Thoracic aorta (tissue), 2 donors: ENCODE data around the gene MMP24OS. TPM values are rescaled to one million over a fixed set of nuclear protein-coding genes. Genes with fewer than 3 reads are reported as not detected.

Experiments used
- ATAC-seq: fragments of 150-250 bp; one replicate; pipeline ENCODE4 v1.8.0; 2017; ENCODE audit warnings: low read depth; ENCODE audit not compliant: insufficient number of reproducible peaks, low FRiP score
- DNase-seq: peaks from one replicate; pipeline ENCODE4 v3.0.0-alpha.2; 2020; ENCODE audit warnings: low spot score
- H3K27ac ChIP-seq, 2 donors: fragments of 200-600 bp; sonication (generic); 1 replicate in 1 of 2; 2 replicates in 1 of 2; pipeline ENCODE4 v1.5.1; 2016; ENCODE audit warnings: mild to moderate bottlenecking in 2 of 2, moderate library complexity in 2 of 2
- H3K27me3 ChIP-seq: fragments of 200-600 bp; sonication (generic); replicated peaks from 2 replicates; pipeline ENCODE4 v1.6.0; 2016; ENCODE audit warnings: mild to moderate bottlenecking; ENCODE audit not compliant: insufficient read depth
- H3K36me3 ChIP-seq: fragments of 200-600 bp; sonication (generic); one replicate; pipeline ENCODE4 v1.5.1; 2016
- H3K4me1 ChIP-seq, 2 donors: fragments of 200-600 bp; sonication (generic); 1 replicate in 1 of 2; 2 replicates in 1 of 2; pipeline versions ENCODE4 v1.5.1 to v1.6.0; 2016; ENCODE audit warnings: low read depth in 2 of 2, mild to moderate bottlenecking in 1 of 2; ENCODE audit not compliant: control insufficient read depth in 1 of 2
- H3K4me3 ChIP-seq: fragments of 200-600 bp; sonication (generic); 2 replicates; pipeline ENCODE4 v1.5.1; 2016; ENCODE audit warnings: mild to moderate bottlenecking
- H3K9me3 ChIP-seq: fragments of 200-600 bp; sonication (generic); 2 replicates; pipeline ENCODE4 v1.5.1; 2016
- total RNA-seq, 2 donors: library from RNA; depleted of rRNA; stranded (reverse); fragments of >200 nt; gene quantifications; one replicate each; pipeline versions ENCODE4 v1.1.0 to v1.2.3, GENCODE V29; 2016
- TF ChIP-seq, protein P1 (sequence below): fragments of 200-600 bp; sonication (generic); IDR thresholded peaks from one replicate; pipeline ENCODE4 v1.5.1; 2019; ENCODE audit warnings: antibody characterized with exemption

Gene MMP24OS
- total RNA-seq, 2 donors from 2014 or later: 38.1 to 38.3 TPM

DNA sequence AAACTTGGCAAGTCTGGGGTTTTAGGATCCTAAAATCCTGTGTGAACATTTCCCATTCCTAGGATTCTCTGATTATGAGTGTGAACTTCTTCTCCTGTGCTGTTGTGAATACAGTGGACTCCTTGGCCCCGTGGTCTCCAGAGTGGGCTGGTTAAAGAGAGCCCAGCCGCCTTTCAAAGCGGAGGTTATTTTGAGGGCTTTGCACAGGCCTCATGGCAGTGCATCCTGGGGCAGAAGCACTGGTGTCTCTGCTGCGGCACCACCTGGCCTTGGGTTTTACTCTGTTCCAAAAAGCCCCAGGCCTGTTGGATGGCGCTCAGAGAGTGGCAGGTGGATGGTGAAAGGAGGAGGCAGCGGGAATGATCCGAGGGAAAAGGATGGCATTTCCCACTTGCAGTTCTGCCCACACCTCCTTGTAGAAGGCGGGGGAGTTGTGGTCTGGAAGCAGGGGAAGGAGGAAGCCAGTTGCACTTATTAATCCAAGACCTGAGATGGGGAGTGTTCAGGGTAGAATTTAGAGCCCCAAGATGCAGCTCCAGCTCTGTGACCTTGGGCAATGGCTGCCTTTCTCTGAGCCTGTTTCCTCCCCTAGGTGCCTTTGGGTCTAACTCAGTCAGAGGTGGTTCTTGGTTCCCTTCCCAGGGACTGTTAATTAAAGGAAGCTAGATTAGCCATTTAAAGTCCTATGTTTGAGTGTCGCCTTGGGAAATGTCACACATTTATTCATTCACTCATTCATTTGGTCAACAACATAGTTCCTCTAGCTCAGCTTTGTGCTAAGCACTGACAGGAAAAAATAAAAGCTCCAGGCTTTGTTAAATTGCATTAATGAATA lies 29.1 kb downstream of the MMP24OS start:
- TF ChIP-seq, protein P1, sequence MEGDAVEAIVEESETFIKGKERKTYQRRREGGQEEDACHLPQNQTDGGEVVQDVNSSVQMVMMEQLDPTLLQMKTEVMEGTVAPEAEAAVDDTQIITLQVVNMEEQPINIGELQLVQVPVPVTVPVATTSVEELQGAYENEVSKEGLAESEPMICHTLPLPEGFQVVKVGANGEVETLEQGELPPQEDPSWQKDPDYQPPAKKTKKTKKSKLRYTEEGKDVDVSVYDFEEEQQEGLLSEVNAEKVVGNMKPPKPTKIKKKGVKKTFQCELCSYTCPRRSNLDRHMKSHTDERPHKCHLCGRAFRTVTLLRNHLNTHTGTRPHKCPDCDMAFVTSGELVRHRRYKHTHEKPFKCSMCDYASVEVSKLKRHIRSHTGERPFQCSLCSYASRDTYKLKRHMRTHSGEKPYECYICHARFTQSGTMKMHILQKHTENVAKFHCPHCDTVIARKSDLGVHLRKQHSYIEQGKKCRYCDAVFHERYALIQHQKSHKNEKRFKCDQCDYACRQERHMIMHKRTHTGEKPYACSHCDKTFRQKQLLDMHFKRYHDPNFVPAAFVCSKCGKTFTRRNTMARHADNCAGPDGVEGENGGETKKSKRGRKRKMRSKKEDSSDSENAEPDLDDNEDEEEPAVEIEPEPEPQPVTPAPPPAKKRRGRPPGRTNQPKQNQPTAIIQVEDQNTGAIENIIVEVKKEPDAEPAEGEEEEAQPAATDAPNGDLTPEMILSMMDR: no peak
- no peak for ATAC-seq
- no peaks in the 10 kb centered on the region for H3K9me3 ChIP-seq
- no peak overlapping the region for H3K4me3 ChIP-seq
- H3K27me3 ChIP-seq: no peaks in the 10 kb centered on the region
- no peaks in the 10 kb centered on the region for H3K36me3 ChIP-seq
- H3K4me1 ChIP-seq: no peaks in the 10 kb centered on the region
- H3K27ac ChIP-seq: no peak overlapping the region
- no peak for DNase-seq

DNA sequence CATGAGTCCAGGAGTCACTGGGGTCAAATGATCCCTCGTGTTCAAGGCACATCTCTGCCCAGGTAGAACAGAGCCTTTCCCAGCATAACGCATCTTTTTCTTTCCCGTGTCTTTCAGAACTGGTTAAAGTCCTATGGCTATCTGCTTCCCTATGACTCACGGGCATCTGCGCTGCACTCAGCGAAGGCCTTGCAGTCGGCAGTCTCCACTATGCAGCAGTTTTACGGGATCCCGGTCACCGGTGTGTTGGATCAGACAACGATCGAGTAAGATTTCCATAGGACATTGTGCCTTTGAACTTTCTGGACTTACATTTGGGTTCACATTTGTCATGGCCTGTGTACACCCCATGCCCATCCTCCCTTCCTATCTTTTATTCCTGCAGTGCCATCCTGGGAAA lies 31.2 kb downstream of the MMP24OS start:
- Histone ChIP-seq H3K36me3 (no peaks in the 10 kb centered on the region), H3K4me3 (no peak overlapping the region), H3K9me3 (no peaks in the 10 kb centered on the region), H3K27me3 (no peaks in the 10 kb centered on the region), H3K4me1 (no peaks in the 10 kb centered on the region), H3K27ac (no peak overlapping the region)
- TF ChIP-seq, protein P1: no peak
- no peak for DNase-seq
- ATAC-seq: no peak

DNA sequence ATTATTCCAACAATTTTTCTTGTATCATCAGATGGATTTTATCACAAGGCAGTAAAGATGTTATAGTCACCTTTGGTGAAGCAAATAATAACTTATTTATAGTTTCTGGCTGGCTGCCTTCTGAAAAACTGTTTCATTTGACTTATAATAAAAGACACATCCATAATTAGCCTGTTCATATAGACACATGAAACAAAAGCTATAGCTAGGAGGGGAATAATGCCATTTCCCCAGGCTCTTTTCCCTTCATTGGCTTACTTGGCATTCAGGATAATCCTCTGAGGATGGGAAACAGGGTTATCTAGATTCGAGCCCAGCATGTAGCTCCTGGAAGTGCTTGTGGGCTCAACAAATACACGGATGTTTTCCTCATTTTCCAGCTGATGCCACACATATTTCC lies 33.9 kb downstream of the MMP24OS start:
- DNase-seq: no peak
- Histone ChIP-seq H3K27ac (no peak overlapping the region), H3K9me3 (no peaks in the 10 kb centered on the region), H3K4me3 (no peak overlapping the region), H3K4me1 (no peaks in the 10 kb centered on the region), H3K27me3 (no peaks in the 10 kb centered on the region), H3K36me3 (no peaks in the 10 kb centered on the region)
- no peak for ATAC-seq
- TF ChIP-seq, protein P1: no peak

DNA sequence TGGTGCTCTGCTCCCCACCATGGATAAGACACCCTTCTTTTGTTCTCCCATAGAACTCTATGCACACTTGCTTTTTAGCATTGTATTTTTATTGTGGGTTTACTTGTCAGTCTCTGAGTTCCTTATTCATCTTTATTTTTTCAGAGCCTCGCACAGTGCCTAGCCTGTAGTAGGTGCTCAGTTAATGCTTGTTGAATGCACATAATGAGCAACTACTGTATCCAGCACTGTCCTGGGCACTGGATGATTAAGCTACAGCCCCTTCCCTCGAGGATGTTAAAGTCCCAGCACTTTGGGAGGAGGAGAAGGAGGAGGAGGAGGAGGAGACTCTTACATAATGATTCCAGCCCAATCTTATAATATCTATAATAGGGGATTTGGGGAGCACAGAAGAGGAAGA lies 34.6 kb downstream of the MMP24OS start:
- Histone ChIP-seq H3K4me3 (no peak overlapping the region), H3K36me3 (no peaks in the 10 kb centered on the region), H3K9me3 (no peaks in the 10 kb centered on the region), H3K4me1 (no peaks in the 10 kb centered on the region), H3K27me3 (no peaks in the 10 kb centered on the region), H3K27ac (no peak overlapping the region)
- TF ChIP-seq, protein P1: no peak
- DNase-seq: no peak
- no peak for ATAC-seq

DNA sequence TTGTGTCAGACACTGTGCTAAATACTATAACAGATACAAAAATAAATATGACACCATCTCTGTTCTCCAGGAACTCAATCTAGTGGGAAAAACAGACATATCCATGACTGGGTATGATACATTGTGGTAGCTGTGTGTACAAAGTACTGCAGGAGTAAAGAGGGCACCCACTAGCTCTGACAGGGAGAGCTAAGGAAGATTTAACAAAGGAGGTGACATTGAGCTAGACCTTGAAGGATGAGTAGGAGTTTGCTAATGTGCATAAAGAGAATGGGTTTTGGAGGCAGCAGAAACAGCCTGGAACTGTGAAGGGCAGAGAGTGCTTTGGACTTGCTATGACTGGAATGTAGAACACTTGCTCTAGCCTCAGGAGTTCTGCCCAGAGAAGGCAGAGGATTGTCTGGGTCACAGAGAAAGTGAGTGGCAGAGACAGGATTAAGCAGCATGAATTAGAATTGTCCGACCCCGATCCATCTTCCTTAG lies 37.1 kb downstream of the MMP24OS start:
- Histone ChIP-seq H3K4me1 (no peaks in the 10 kb centered on the region), H3K4me3 (no peak overlapping the region), H3K9me3 (no peaks in the 10 kb centered on the region), H3K27me3 (no peaks in the 10 kb centered on the region), H3K27ac (no peak overlapping the region), H3K36me3 (no peaks in the 10 kb centered on the region)
- TF ChIP-seq, protein P1: no peak
- ATAC-seq (no peak), DNase-seq (no peak)
